Measurements from ENCODE around the gene CREBBP. TPM values are rescaled to one million over a fixed set of nuclear protein-coding genes. Genes with fewer than 3 reads are reported as not detected.

Gene CREBBP
- total RNA-seq, 1 experiment from 2014 or later = 79.1 TPM

DNA sequence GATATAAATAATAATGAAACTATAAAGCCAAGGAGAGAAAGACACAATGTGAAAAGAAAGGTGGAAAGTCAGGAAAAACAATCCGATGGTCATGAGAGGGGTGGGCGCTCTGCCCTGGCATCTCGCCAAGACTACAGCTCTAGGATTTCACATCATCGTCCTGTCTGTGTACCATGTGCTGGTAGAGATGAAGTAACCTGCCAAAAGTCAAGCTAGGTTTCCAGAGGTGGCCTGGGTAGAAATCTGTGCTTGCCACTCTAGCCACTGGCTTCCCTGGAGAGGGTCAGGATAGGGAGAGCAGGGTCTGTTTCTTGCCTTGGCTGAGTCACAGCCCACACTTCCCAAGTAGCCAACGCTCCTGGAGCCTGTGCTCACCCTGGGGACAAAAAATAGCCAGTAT, 132.2 kb downstream of the CREBBP start:
- TF ChIP-seq, protein P1, sequence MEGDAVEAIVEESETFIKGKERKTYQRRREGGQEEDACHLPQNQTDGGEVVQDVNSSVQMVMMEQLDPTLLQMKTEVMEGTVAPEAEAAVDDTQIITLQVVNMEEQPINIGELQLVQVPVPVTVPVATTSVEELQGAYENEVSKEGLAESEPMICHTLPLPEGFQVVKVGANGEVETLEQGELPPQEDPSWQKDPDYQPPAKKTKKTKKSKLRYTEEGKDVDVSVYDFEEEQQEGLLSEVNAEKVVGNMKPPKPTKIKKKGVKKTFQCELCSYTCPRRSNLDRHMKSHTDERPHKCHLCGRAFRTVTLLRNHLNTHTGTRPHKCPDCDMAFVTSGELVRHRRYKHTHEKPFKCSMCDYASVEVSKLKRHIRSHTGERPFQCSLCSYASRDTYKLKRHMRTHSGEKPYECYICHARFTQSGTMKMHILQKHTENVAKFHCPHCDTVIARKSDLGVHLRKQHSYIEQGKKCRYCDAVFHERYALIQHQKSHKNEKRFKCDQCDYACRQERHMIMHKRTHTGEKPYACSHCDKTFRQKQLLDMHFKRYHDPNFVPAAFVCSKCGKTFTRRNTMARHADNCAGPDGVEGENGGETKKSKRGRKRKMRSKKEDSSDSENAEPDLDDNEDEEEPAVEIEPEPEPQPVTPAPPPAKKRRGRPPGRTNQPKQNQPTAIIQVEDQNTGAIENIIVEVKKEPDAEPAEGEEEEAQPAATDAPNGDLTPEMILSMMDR (conservative IDR thresholded peaks at IDR 0.05) = no peak
- Histone ChIP-seq H3K56ac (ENCODE audit: insufficient read length, low read depth, low read length) (no peak overlapping the region), H4K91ac (ENCODE audit: insufficient read length, low read depth, low read length) (no peak overlapping the region), H3K14ac (ENCODE audit: insufficient read depth, low read length) (no peak overlapping the region), H3K4me2 (ENCODE audit: insufficient read depth, insufficient read length, low read length) (no peak overlapping the region), H4K20me1 (ENCODE audit: control insufficient read depth, insufficient read depth, insufficient read length) (no peaks in the 10 kb centered on the region), H3K23ac (ENCODE audit: insufficient read length, low read depth, low read length) (no peak overlapping the region), H3K9me3 (ENCODE audit: control insufficient read depth, low read depth, low read length) (no peaks in the 10 kb centered on the region), H2BK20ac (ENCODE audit: low read depth, low read length, poor library complexity, severe bottlenecking) (no peak overlapping the region), H3K27ac (ENCODE audit: insufficient read length, low read depth, low read length) (no peak overlapping the region), H3K4ac (ENCODE audit: low read depth, low read length) (no peak overlapping the region), H2AK5ac (ENCODE audit: insufficient read length, low read length) (no peak overlapping the region), H3K79me2 (ENCODE audit: insufficient read depth, low read length) (no peaks in the 10 kb centered on the region), H2BK15ac (ENCODE audit: low read depth, low read length) (no peak overlapping the region), H4K8ac (replicated peaks; ENCODE audit: insufficient read length, low read depth, low read length) (no peak overlapping the region), H3K9ac (ENCODE audit: extremely low read depth, insufficient read length, low read length) (no peak overlapping the region), H3T11ph (ENCODE audit: low read length) (no peak overlapping the region), H3K27me3 (ENCODE audit: insufficient read depth, low read length) (no peaks in the 10 kb centered on the region), H2BK120ac (ENCODE audit: low read depth, low read length, poor library complexity, severe bottlenecking) (no peak overlapping the region), H2AFZ (ENCODE audit: low read length) (no peak overlapping the region), H4K5ac (ENCODE audit: insufficient read length, low read depth, low read length) (no peak overlapping the region), H2BK5ac (ENCODE audit: insufficient read length, low read length) (no peak overlapping the region), H3K18ac (ENCODE audit: insufficient read length, low read depth, low read length) (no peak overlapping the region), H3K23me2 (ENCODE audit: insufficient read length, low read depth, low read length, poor library complexity, severe bottlenecking) (no peaks in the 10 kb centered on the region), H3K4me1 (ENCODE audit: insufficient read depth, low read length) (no peaks in the 10 kb centered on the region), H2BK12ac (ENCODE audit: insufficient read length, low read depth, low read length) (no peak overlapping the region), H3K79me1 (ENCODE audit: insufficient read depth, low read depth, low read length, poor library complexity, severe bottlenecking) (no peaks in the 10 kb centered on the region)
- no CpG with 5 or more reads among the region's 5 CpGs for WGBS (ENCODE audit: extremely low coverage, insufficient read length, low lambda C conversion rate)
- Mint-ChIP-seq H3K27ac (peak overlapping the region in 1 of 3 experiments; percentile 82; a peak in 1 of 7 replicates), H3K27me3 (ENCODE audit: low read depth) (no peaks in the 10 kb centered on the region), H3K4me3 (no peak overlapping the region), H3K4me1 (no peaks in the 10 kb centered on the region), H3K9me3 (no peaks in the 10 kb centered on the region), H3K36me3 (ENCODE audit: insufficient read depth in 1 of 3, low read depth in 3 of 3) (peaks cover 25 to 83% (median 55%) of the 10 kb centered on the region in 3 experiments)
- peak; percentile 20 for DNase-seq

Measured in H9 (cell line).